ENCODE data around the gene GPR173. TPM values are rescaled to one million over a fixed set of nuclear protein-coding genes. Genes with fewer than 3 reads are reported as not detected.

GPR173 gene
- total RNA-seq, 2 experiments from 2014 or later: not detected

DNA sequence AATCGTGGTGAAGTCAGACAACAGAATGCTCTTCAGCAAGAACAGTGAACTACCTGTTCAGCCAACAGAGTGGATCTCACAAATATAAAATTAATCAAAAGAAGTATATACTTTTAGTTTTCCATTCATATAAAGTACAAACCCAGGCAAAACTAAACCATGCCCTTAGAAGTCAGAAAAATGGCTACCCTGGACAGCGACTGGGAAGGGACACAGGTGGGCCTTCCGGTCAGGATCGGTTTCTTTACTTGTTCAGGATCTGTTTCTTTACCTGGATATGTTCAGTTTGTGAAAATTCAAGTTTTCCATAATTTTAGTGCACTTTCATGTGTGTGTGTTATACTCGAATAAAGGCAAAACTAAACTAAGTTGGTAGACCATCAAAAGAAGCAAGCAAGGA lies 12.4 kb upstream of the GPR173 start:
- Mint-ChIP-seq H3K4me1 (no peaks in the 10 kb centered on the region), H3K4me3 (no peak overlapping the region), H3K27me3 (peaks cover 11% of the 10 kb centered on the region), H3K9me3 (no peaks in the 10 kb centered on the region), H3K36me3 (ENCODE audit: low read depth) (no peaks in the 10 kb centered on the region), H3K27ac (no peak overlapping the region)
- no peak for DNase-seq
- ChIA-PET POLR2A (no interaction called here), CTCF (no interaction called here)

DNA sequence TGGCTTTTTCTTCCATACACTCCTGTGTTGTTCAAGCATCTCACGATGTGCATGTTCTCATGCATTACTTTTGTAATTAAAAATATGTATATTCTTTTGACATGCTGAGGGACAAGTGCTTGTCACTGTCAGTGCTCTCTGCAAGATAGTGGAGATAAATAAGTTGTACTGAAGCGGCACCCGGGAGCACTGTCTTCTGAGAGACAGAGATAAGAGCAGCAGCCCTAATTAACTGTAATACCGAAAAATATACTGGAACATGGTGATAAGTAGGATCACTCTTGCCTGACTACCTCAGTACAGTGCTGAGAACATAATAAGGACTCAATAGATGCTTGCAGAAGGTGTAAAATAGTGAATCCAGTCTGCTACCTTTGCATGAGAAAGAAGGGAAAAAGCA lies 9.4 kb upstream of the GPR173 start:
- no peaks in the 10 kb centered on the region for H3K4me1 Mint-ChIP-seq
- ChIA-PET POLR2A (no interaction called here), CTCF (no interaction called here)
- H3K9me3 Mint-ChIP-seq: no peaks in the 10 kb centered on the region
- H3K27ac Mint-ChIP-seq: no peak overlapping the region
- peaks cover 11% of the 10 kb centered on the region for H3K27me3 Mint-ChIP-seq
- no peak overlapping the region for H3K4me3 Mint-ChIP-seq
- no peaks in the 10 kb centered on the region for H3K36me3 Mint-ChIP-seq (ENCODE audit: low read depth)
- DNase-seq: no peak

DNA sequence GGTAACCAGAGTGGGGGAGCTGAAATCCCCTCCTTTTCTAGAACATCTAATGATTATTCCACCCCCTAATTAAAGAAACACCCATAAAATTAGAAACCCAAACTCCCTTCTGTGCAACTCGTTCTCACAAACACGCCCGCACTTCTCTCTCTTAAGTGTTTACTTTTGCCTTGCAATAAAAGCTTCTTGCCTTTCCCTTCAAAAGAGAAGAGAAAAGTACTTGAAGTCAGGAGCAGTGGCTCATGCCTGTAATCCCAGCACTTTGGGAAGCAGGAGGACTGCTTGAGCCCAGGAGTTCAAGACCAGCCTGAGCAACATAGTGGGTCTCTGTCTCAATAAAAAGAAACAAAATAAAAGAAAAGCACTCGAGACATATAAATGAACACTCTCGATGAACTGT lies 3.6 kb upstream of the GPR173 start:
- CTCF ChIA-PET: no interaction called here
- Mint-ChIP-seq H3K27ac (no peak overlapping the region), H3K9me3 (no peaks in the 10 kb centered on the region), H3K4me3 (no peak overlapping the region), H3K4me1 (no peaks in the 10 kb centered on the region), H3K27me3 (peaks cover 5% of the 10 kb centered on the region), H3K36me3 (ENCODE audit: low read depth) (no peaks in the 10 kb centered on the region)
- POLR2A ChIA-PET: interaction anchor here (0.6 kb wide), 1 partner anchor 27 kb away, joined by 3 read pairs; no protein-coding TSS in a partner anchor
- no peak for DNase-seq

DNA sequence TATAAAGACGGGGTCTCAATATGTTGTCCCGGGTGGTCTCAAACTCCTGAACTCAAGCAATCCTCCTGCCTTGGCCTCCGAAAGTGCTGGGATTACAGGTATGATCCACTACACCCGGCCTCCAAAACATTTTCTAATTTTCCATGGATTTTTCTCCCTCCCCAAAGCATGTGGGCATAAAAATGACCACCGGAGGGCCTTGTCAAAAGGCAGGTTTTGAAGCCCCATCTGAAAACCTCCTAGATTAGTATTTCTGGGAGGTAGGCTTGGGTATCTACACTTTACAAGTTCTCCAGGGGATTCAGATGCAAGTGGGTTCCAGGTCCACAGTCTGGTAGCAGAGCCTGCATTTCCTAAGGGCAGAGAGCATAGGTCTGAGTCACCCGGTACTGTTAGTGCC lies 1.4 kb upstream of the GPR173 start:
- H3K27me3 Mint-ChIP-seq: peaks cover 5% of the 10 kb centered on the region
- H3K9me3 Mint-ChIP-seq: no peaks in the 10 kb centered on the region
- ChIA-PET CTCF (no interaction called here), POLR2A (no interaction called here)
- DNase-seq: no peak
- H3K27ac Mint-ChIP-seq: no peak overlapping the region
- H3K4me3 Mint-ChIP-seq: no peak overlapping the region
- H3K4me1 Mint-ChIP-seq: no peaks in the 10 kb centered on the region
- H3K36me3 Mint-ChIP-seq (ENCODE audit: low read depth): no peaks in the 10 kb centered on the region

DNA sequence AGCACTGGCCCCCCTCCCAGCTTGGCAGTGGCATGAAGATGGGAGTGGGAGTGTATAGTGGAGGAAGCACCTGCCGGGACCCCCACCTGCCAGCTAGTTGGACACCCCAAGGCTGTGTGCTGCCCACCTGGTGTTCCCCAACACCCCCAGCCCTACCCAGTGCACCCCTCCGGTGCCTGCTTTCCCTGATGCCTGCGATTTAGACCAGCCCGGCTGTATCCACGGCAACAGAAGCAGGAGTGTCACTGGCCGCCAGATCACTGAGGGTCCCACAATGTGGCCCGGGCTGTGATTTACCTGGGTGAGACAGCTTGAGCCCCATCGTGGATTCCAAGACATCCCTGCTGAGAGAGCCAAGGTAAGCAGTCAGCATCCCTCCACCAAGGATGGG lies 533 bp downstream of the GPR173 start:
- Mint-ChIP-seq H3K27ac (no peak overlapping the region), H3K27me3 (peaks cover 3% of the 10 kb centered on the region), H3K4me3 (no peak overlapping the region), H3K4me1 (no peaks in the 10 kb centered on the region), H3K36me3 (ENCODE audit: low read depth) (no peaks in the 10 kb centered on the region), H3K9me3 (no peaks in the 10 kb centered on the region)
- DNase-seq: no peak
- ChIA-PET POLR2A (no interaction called here), CTCF (no interaction called here)

DNA sequence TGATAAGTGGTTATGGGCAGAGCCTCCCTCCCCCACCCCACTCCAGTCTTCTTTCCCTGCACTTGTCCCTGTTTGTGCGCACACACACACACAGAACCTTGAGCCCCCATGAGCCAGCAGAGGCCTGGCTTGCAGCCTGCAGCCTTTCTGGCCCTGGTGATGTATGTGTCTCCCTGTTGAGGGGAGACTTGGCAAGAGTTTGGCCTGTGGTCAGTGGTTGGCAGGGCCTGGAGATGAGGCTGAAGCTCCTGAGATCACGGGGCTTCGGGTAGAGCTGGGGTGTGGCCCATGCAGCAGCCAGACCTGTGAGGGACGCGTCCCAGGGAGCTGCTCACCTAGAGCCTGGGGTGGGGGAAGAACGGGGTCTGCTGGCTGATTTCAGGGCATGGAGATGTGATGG lies 2.3 kb downstream of the GPR173 start:
- no peak for DNase-seq
- Mint-ChIP-seq H3K27ac (no peak overlapping the region), H3K4me3 (no peak overlapping the region), H3K27me3 (peaks cover 3% of the 10 kb centered on the region), H3K4me1 (no peaks in the 10 kb centered on the region), H3K36me3 (ENCODE audit: low read depth) (no peaks in the 10 kb centered on the region), H3K9me3 (no peaks in the 10 kb centered on the region)
- ChIA-PET CTCF (no interaction called here), POLR2A (no interaction called here)

DNA sequence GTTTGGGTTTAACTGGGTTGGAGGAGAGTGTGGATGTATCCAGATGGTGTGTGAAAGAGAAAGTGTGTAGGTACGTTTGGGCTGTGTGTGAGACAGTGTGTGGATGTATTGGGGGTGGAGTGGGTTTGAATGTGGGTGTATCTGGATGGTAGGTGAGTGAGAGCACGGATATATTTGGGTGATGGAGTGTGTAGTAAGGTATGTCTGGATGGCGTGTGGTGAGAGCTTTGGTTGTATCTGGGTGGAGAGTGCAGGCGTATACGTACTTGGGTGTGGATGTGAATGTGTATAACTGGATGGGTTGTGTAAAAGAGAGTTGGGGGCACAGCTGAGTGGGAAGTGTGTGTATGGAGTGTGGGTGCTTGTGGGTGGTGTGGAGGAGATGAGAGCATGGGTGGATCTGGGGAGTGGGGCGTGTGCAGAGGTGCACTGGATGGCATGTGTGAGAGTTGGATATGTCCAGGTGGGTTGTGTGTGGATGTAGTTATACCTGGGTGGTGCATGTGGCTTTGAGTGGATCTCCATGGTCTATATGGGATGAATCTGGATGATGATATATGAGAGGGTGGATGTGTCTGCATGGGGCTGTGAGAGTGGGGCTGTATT lies 6.8 kb downstream of the GPR173 start:
- no peaks in the 10 kb centered on the region for H3K9me3 Mint-ChIP-seq
- POLR2A ChIA-PET: no interaction called here
- no peak overlapping the region for H3K27ac Mint-ChIP-seq
- no peak overlapping the region for H3K4me3 Mint-ChIP-seq
- H3K4me1 Mint-ChIP-seq: no peaks in the 10 kb centered on the region
- no peaks in the 10 kb centered on the region for H3K27me3 Mint-ChIP-seq
- no peaks in the 10 kb centered on the region for H3K36me3 Mint-ChIP-seq (ENCODE audit: low read depth)
- CTCF ChIA-PET: no interaction called here
- no peak for DNase-seq

DNA sequence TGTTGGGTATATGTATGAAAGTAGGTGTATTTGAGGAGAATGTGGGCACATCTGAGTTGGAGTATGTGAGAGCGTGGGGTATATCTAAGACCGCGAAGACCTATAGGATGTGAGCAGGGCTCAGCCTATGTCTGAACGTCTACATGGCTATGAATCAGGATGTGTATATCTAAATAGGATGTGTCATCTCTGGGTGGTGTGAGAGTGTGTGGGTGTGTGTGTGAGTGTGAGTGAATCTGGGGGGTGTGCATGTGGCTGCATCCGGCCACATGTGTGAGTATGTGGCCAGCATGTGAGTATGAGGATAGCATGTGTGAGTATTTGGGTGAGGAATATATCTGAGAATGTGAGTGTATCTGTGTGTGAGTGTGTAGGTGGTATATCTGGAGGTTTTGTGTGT lies 7.7 kb downstream of the GPR173 start:
- ChIA-PET POLR2A (no interaction called here), CTCF (no interaction called here)
- H3K4me1 Mint-ChIP-seq: no peaks in the 10 kb centered on the region
- no peak overlapping the region for H3K27ac Mint-ChIP-seq
- no peak overlapping the region for H3K4me3 Mint-ChIP-seq
- no peaks in the 10 kb centered on the region for H3K36me3 Mint-ChIP-seq (ENCODE audit: low read depth)
- no peak for DNase-seq
- no peaks in the 10 kb centered on the region for H3K9me3 Mint-ChIP-seq
- H3K27me3 Mint-ChIP-seq: no peaks in the 10 kb centered on the region

DNA sequence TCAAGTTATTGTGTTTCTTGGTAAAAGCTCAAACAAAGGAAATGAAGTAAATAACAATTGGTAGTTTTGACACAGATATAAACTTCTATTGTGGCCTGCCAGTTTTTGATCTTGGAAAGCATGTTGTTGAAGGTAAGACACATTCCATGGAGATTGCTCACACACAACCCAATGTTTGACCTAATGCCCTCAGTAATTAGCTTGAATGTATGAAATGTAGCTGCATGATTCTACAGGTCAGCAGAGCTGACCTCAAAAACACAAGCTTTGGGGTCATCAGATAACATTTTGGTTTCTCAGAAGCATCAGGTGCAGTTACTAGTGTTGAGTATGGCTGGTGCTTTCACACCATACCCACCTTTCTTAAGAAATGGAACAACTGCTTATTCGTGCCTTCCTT lies 16.5 kb downstream of the GPR173 start:
- no peaks in the 10 kb centered on the region for H3K4me1 Mint-ChIP-seq
- no peaks in the 10 kb centered on the region for H3K36me3 Mint-ChIP-seq (ENCODE audit: low read depth)
- no peak overlapping the region for H3K4me3 Mint-ChIP-seq
- ChIA-PET CTCF (no interaction called here), POLR2A (no interaction called here)
- no peaks in the 10 kb centered on the region for H3K9me3 Mint-ChIP-seq
- H3K27me3 Mint-ChIP-seq: no peaks in the 10 kb centered on the region
- no peak for DNase-seq
- no peak overlapping the region for H3K27ac Mint-ChIP-seq

DNA sequence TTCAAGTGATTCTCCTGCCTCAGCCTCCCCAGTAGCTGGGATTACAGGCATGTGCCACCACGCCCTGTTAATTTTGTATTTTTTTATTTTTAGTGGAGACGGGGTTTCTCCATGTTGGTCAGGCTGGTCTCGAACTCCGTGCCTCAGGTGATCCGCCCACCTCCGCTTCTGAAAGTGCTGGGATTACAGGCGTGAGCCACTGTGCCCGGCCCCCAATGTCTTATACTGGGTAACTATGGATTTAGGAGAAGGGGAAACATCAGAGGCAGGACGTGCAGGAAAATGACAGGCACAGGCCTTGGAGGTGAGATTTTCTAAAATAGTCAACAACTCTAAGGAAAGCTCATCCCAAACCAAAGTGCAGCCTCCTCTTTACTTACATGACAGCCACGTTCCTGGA lies 22.5 kb downstream of the GPR173 start:
- Mint-ChIP-seq H3K27me3 (no peaks in the 10 kb centered on the region), H3K4me3 (no peak overlapping the region)

DNA sequence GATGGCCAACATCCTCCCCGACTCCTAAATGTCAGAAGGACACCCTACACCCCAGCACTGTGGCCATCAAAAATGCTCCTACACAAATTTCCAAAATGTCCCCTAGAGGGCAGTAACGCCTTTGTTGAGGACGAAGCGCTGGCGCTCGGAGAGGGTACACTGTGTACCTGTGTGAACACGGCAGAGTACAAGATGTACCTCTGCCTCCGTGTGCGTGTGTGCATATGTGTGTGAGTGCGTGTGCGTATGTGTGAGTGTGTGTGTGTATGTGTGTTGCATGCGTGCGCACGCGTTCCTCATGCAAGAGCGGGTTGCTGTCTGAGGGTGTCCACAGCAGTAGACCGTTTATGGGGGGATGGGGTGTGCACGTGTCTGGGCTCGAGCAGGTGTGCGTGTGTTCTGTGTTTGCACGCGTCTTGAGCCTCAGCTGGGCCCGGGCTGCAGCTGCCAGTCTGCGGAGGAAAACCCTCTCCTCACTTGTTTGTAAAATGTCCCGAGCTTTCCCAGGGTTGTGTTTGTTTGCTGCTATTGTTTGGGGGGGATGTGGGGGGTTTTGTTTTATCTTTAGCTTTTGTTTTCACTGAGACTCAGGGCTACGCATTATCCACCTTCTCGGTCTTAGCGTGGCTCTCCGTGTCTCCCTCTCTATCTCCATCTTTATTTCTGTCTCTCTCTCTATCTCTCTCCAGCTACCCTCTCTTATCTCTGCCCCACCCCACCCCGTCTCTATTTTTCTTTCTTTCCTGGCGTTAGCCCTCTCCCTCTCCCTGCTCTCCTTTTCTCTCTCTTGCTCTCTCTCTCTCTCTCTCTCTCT lies 23.2 kb downstream of the GPR173 start:
- POLR2A ChIA-PET: interaction anchor here (0.7 to 1.2 kb wide), 2 partner anchors 10 to 27 kb away, joined by 3 to 13 read pairs; partner anchors contain the start of gene TSPYL2
- CTCF ChIA-PET: interaction anchor here (0.7 to 1.5 kb wide), 4 partner anchors 11 to 561 kb away, joined by 3 to 8 read pairs (median 4); partner anchors contain the start of gene TSPYL2
- H3K27me3 Mint-ChIP-seq: no peaks in the 10 kb centered on the region
- H3K36me3 Mint-ChIP-seq (ENCODE audit: low read depth): no peaks in the 10 kb centered on the region
- H3K4me1 Mint-ChIP-seq: peaks cover 13% of the 10 kb centered on the region
- no peaks in the 10 kb centered on the region for H3K9me3 Mint-ChIP-seq
- peak overlapping the region; percentile 76 for H3K4me3 Mint-ChIP-seq
- DNase-seq: peak; percentile 69
- H3K27ac Mint-ChIP-seq: peak overlapping the region; percentile 50

More for the DNA sequence above, 22.5 kb downstream of the GPR173 start:
- no peak for DNase-seq
- CTCF ChIA-PET: interaction anchor here (0.6 to 1.0 kb wide), 2 partner anchors 21 to 153 kb away, joined by 3 read pairs; no protein-coding TSS in a partner anchor
- Mint-ChIP-seq H3K4me1 (peaks cover 13% of the 10 kb centered on the region), H3K9me3 (no peaks in the 10 kb centered on the region), H3K36me3 (ENCODE audit: low read depth) (no peaks in the 10 kb centered on the region), H3K27ac (no peak overlapping the region)
- POLR2A ChIA-PET: no interaction called here

DNA sequence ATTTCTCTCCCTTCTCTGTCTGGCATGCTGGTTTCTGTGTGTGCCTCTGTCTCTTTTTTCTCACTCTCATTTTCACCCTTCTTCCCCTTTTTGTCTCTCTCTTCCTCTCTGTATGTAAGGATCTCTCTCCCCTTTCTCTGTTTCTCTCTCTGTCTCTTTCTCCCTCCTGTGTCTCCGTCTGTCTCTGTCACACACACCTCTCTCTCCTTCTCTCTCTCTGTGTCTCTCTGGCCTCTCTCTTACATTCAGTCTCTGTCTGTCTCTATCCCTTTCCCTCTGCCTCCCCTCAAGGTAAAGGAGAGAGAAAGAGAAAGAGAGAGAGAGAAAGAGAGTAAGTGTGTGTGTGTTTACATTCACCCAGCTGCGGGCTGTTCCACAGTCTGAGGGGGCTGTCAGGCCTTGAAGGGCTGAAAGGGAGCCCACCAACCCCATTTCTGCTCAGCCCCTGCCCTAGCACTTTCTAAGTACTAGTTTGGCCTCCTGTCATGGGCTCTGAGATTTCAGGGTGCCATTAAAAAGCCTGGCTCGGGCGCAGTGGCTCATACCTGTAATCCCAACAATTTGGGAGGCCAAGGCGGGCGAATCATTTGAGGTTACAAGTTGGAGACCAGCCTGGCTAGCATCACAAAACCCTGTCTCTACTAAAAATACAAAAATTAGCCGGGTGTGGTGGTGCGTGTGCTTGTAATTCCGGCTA lies 24.0 kb downstream of the GPR173 start:
- no peaks in the 10 kb centered on the region for H3K9me3 Mint-ChIP-seq
- no peaks in the 10 kb centered on the region for H3K27me3 Mint-ChIP-seq
- peak overlapping the region; percentile 50 for H3K27ac Mint-ChIP-seq
- peak overlapping the region; percentile 76 for H3K4me3 Mint-ChIP-seq
- ChIA-PET CTCF (interaction anchor here (0.7 to 1.5 kb wide), 4 partner anchors 10 to 560 kb away, joined by 4 to 8 read pairs (median 4); partner anchors contain the start of gene TSPYL2), POLR2A (interaction anchor here (0.7 to 1.2 kb wide), 3 partner anchors 9 to 28 kb away, joined by 3 to 13 read pairs (median 5); partner anchors contain the start of gene TSPYL2)
- DNase-seq: no peak
- H3K36me3 Mint-ChIP-seq (ENCODE audit: low read depth): no peaks in the 10 kb centered on the region
- peaks cover 13% of the 10 kb centered on the region for H3K4me1 Mint-ChIP-seq

DNA sequence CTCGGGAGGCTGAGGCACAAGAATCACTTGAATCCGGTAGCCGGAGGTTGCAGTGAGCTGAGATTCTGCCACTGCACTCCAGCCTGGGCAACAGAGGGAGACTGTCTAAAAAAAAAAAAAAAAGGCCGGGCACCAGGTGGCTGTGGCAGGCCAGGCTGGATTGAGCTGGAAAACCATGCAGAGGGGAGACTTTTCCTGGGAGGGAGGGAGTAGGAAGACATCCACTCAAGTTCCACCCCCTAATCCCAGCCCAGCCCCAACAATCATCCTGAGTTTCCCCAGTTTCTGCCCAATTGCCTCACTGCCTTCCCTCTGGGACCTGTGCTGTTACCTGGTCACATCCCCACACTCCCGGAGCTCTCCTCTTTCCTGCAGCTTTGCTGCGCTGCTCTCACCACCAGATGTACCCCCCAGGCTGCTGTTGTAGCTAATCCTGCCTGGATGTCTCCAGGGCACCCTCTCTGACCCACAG lies 24.6 kb downstream of the GPR173 start:
- peaks cover 13% of the 10 kb centered on the region for H3K4me1 Mint-ChIP-seq
- no peak overlapping the region for H3K27ac Mint-ChIP-seq
- no peaks in the 10 kb centered on the region for H3K9me3 Mint-ChIP-seq
- DNase-seq: no peak
- H3K27me3 Mint-ChIP-seq: no peaks in the 10 kb centered on the region
- ChIA-PET CTCF (interaction anchor here (0.7 to 1.5 kb wide), 2 partner anchors 9 to 16 kb away, joined by 4 to 8 read pairs; partner anchors contain the start of gene TSPYL2), POLR2A (interaction anchor here (1.2 kb wide), 1 partner anchor 9 kb away, joined by 5 read pairs; the partner anchor contains the start of gene TSPYL2)
- H3K4me3 Mint-ChIP-seq: no peak overlapping the region
- H3K36me3 Mint-ChIP-seq (ENCODE audit: low read depth): no peaks in the 10 kb centered on the region
